ENCODE results near the gene SLC27A4.

DNA sequence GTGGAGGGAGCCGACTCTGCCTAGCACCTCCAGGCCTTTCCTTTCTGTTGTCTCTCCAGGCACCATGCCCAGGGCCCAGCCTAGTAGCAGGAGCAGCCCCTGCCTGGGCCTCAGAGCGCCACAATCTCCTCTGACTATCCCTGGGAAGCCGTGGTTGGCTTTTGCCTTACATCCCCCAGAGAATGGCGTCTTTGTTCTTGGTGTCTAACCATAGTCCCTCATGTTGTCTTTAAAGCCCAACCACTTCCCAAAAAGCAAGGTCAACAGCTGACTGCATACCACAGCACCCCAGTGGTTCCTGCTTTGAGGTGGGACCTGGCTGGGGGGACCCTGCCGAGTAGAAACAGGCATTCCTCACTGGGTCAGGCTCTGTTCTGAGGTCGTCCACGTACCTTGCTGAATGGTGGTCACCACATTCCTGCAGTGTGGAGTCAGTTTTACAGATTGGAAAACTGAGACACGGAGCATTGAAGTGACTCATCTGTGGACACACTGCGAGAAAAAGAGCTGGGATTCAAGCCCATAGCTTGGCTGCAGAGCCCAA lies 66.6 kb downstream of the SLC27A4 start:
- TF ChIP-seq, protein P1, sequence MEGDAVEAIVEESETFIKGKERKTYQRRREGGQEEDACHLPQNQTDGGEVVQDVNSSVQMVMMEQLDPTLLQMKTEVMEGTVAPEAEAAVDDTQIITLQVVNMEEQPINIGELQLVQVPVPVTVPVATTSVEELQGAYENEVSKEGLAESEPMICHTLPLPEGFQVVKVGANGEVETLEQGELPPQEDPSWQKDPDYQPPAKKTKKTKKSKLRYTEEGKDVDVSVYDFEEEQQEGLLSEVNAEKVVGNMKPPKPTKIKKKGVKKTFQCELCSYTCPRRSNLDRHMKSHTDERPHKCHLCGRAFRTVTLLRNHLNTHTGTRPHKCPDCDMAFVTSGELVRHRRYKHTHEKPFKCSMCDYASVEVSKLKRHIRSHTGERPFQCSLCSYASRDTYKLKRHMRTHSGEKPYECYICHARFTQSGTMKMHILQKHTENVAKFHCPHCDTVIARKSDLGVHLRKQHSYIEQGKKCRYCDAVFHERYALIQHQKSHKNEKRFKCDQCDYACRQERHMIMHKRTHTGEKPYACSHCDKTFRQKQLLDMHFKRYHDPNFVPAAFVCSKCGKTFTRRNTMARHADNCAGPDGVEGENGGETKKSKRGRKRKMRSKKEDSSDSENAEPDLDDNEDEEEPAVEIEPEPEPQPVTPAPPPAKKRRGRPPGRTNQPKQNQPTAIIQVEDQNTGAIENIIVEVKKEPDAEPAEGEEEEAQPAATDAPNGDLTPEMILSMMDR (conservative IDR thresholded peaks at IDR 0.05; ENCODE audit: low read length) = no peak
- TF ChIP-seq EZH2phosphoT487 (IDR thresholded peaks at IDR 0.05; ENCODE audit: borderline replicate concordance, low read depth, low read length) = no peak
